GM10248 (cell line): ENCODE data around the gene UBALD1.
A peak's percentile ranks its signal among the peaks of the same experiment; 100 is the strongest.
"Not testable (repeated sequence)": the region's sequence is repeated elsewhere in the genome, so short reads cannot be mapped to it uniquely, and the experiment has no call there.

Experiments
- CTCF ChIA-PET: fragments of 300-600 bp; sonication (Branson Sonifier 250); formaldehyde crosslinking; extraction: SDS; loops from one replicate; lab custom pipeline; 2021; ENCODE audit warnings: antibody characterized with exemption; lab: Yijun Ruan, JAX
- POLR2A ChIA-PET: fragments of 350-650 bp; sonication (Branson Sonifier 250); formaldehyde crosslinking; extraction: SDS; loops from one replicate; lab custom pipeline; 2020; ENCODE audit warnings: antibody characterized with exemption; lab: Yijun Ruan, JAX
- DNase-seq: peaks from one replicate; pipeline ENCODE4 v3.0.0; 2012; ENCODE audit errors: extremely low spot score
- TF ChIP-seq, protein P1 (sequence below): IDR thresholded peaks from 2 replicates; pipeline ENCODE4 v1.5.1; 2012; ENCODE audit warnings: mild to moderate bottlenecking, low read depth; ENCODE audit errors: extremely low read depth, missing control alignments, control extremely low read depth

The UBALD1 gene

DNA sequence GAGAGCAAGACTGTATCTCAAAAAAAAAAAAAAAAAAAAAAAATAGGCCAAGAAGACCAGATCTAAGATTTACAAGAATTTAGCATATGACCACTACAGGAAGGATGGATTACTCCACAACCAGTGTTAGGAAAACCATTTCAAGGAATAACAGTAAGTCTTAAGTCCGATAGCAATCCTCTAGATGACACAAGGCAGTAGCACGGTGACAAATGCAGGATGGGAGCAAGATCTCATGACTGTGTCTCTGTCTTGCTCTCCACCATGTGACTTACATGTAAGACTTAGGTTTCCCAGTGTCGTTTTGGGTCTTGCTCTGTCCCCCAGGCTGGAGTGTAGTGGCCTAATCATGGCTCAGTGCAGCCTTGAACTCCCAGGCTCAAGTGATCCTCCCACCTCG, 30.8 kb downstream of the UBALD1 start:
- DNase-seq, result no peak
- TF ChIP-seq, protein P1, sequence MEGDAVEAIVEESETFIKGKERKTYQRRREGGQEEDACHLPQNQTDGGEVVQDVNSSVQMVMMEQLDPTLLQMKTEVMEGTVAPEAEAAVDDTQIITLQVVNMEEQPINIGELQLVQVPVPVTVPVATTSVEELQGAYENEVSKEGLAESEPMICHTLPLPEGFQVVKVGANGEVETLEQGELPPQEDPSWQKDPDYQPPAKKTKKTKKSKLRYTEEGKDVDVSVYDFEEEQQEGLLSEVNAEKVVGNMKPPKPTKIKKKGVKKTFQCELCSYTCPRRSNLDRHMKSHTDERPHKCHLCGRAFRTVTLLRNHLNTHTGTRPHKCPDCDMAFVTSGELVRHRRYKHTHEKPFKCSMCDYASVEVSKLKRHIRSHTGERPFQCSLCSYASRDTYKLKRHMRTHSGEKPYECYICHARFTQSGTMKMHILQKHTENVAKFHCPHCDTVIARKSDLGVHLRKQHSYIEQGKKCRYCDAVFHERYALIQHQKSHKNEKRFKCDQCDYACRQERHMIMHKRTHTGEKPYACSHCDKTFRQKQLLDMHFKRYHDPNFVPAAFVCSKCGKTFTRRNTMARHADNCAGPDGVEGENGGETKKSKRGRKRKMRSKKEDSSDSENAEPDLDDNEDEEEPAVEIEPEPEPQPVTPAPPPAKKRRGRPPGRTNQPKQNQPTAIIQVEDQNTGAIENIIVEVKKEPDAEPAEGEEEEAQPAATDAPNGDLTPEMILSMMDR, result no peak
- POLR2A ChIA-PET, result no interaction called here
- CTCF ChIA-PET, result interaction anchor here (2.2 to 4.4 kb wide), 2 partner anchors 9 to 76 kb away, joined by 10 to 39 read pairs; no protein-coding TSS in a partner anchor

GRCh38 chr16:4580250-4580649, 34.4 kb downstream of the UBALD1 start:
- no peak for DNase-seq

GRCh38 chr16:4578961-4579530, 35.6 kb downstream of the UBALD1 start:
- TF ChIP-seq, protein P1, result no peak
- DNase-seq, result no peak
- ChIA-PET POLR2A (no interaction called here), CTCF (interaction anchor here (1.2 to 1.5 kb wide), 2 partner anchors 34 to 74 kb away, joined by 3 read pairs; no protein-coding TSS in a partner anchor)

More at GRCh38 chr16:4580250-4580649, 34.4 kb downstream of the UBALD1 start:
- ChIA-PET POLR2A (no interaction called here), CTCF (no interaction called here)
- TF ChIP-seq, protein P1, result no peak

- TF ChIP-seq, protein P1, result no peak
- no peak for DNase-seq
- POLR2A ChIA-PET, result no interaction called here
- CTCF ChIA-PET, result interaction anchor here (1.7 to 2.0 kb wide), 2 partner anchors 9 to 27 kb away, joined by 4 to 10 read pairs; no protein-coding TSS in a partner anchor
Observed at GRCh38 chr16:4576008-4576407, 38.7 kb downstream of the UBALD1 start.

- POLR2A ChIA-PET, result no interaction called here
- CTCF ChIA-PET, result interaction anchor here (1.7 to 2.0 kb wide), 2 partner anchors 10 to 26 kb away, joined by 4 to 10 read pairs; no protein-coding TSS in a partner anchor
- peak; percentile 13 for DNase-seq
- TF ChIP-seq, protein P1, result no peak
Observed at GRCh38 chr16:4574919-4575705, 39.6 kb downstream of the UBALD1 start.

DNA sequence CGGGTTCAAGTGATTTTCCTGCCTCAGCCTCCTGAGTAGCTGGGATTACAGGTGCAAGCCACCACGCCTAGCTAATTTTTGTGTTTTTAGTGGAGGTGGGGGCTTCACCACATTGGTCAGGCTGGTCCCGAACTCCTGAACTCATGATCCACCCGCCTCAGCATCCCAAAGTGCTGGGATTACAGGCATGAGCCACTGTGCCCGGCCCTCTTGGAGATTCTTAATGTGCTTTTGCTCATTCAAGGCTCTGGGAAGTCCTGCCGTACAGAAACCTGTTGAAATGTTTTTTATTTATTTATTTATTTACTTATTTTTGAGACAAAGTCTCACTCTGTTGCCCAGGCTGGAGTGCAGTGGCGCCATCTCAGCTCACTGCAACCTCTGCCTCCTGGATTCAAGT, 40.8 kb downstream of the UBALD1 start:
- DNase-seq, POLR2A ChIA-PET: not testable (repeated sequence)
- CTCF ChIA-PET, result interaction anchor here (0.7 to 2.0 kb wide), 4 partner anchors 11 to 95 kb away, joined by 3 to 13 read pairs (median 7); no protein-coding TSS in a partner anchor

DNA sequence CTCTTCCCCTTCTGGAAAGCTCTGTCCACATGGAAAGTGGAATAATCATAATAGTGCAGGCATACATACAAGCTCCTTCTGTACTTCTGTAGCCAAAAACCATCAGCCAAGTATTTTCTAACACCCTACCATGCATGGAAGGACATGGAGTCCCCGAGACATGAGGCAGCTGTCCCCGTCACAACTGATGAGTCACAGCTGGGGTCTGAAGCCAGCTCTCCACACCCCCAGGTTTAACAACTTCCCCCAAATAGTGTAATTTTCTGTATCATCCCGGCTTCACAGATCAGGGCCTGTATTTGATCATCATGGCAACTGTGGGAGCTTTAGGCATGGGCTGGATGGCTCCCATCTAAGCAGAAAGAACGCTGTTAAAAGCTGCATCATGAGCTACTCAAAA, 42.0 kb downstream of the UBALD1 start:
- TF ChIP-seq, protein P1, result no peak
- CTCF ChIA-PET, result interaction anchor here (0.7 to 1.8 kb wide), 4 partner anchors 13 to 27 kb away, joined by 3 to 13 read pairs (median 4); partner anchors contain the start of gene C16orf96
- POLR2A ChIA-PET, result no interaction called here
- DNase-seq, result peak; percentile 12
